DMS53 treated with DMSO at 0.1 percent for 48 hours (cell line): ENCODE measurements around the gene CMTM2.
"Not testable (repeated sequence)": the region's sequence is repeated elsewhere in the genome, so short reads cannot be mapped to it uniquely, and the experiment has no call there.

Experiments
- DNase-seq: peaks from one replicate; lab custom pipeline; 2025; ENCODE audit not compliant: unreplicated experiment; lab: John Stamatoyannopoulos, UW

The CMTM2 gene

GRCh38 chr16:66581246-66581952 is 2.1 kb downstream of the CMTM2 start:
- no peak for DNase-seq

GRCh38 chr16:66585481-66586239 is 6.4 kb downstream of the CMTM2 start:
- DNase-seq, result no peak

DNA sequence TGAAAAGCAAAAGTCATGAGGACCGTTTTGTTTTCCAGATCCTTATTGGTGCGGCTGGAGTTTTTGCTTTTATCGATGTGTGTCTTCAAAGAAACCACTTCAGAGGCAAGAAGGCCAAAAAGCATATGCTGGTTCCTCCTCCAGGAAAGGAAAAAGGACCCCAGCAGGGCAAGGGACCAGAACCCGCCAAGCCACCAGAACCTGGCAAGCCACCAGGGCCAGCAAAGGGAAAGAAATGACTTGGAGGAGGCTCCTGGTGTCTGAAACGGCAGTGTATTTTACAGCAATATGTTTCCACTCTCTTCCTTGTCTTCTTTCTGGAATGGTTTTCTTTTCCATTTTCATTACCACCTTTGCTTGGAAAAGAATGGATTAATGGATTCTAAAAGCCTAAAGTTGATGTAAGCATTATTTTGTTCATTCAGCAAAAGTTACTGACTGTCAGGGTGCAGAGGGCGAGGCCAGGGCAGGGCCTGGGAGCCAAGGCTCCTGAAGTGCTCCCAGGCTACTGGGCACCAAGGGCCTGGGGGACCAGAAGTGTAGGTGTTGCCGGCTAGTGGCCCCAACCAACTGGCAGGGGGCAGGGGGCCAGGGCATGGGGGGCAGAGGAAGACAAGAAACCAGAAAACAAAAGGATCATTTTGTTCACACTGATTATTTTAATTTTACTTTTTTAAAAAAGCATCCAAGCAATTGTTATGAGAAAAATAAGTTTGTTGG is 8.8 kb downstream of the CMTM2 start:
- no peak for DNase-seq

GRCh38 chr16:66588981-66589713 is 9.9 kb downstream of the CMTM2 start:
- DNase-seq, result no peak

DNA sequence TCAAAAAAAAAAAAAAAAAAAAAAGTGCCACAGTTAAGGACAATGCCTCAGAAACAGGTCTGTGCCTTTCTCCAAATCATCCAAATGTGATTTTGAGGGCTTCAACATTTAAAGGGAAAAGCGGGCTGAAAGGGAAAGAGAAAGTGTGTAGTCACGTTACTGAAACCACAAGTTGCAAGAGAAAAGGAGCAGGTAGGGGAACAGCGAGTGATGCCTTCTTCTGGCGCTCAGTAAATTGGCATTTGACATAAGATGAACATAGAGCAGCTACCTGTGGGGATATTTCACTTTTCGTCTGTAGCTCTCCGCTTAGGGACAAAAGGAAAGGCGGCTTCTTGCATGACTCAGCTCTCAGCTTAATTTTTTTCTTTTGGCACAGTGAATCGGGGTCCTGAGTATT is 11.1 kb downstream of the CMTM2 start:
- no peak for DNase-seq

DNA sequence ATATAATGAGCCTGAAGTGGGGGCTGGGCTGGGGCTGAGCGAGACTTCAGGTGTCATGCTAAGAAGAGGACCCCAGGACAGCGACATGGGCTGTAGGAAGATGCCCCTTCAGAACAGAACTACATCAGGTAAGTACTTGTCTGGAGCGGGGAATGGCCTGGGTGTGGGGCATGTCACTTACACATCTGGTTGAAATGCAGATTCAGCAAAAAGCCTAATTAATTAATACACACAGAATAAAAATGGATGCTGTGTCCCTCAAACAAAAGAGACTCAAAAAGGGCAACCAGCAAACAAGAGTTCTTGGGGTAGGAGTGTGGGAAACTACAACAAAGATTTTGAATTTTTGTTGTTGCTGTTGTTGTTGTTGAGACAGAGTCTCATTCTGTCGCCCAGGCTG is 11.8 kb downstream of the CMTM2 start:
- DNase-seq, result no peak

- no peak for DNase-seq
Measured at GRCh38 chr16:66592241-66592640, 13.0 kb downstream of the CMTM2 start.

DNA sequence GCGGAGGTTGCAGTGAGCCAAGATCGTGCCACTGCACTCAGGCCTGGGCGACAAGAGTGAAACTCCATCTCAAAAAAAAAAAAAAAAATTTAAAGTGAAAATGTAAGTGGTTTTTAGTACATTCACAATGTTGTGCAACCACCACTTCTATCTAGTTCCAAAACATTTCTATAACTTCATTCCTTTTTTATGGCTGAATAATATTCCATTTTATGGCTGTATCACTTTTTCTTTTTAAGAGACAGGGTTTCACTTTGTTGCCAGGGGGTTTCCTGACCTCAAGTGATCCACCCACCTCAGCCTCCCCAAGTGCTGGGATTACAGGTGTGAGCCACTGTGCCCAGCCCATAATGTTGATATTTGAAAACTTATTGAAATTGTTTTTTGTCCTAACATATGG is 13.6 kb downstream of the CMTM2 start:
- DNase-seq, result no peak

DNA sequence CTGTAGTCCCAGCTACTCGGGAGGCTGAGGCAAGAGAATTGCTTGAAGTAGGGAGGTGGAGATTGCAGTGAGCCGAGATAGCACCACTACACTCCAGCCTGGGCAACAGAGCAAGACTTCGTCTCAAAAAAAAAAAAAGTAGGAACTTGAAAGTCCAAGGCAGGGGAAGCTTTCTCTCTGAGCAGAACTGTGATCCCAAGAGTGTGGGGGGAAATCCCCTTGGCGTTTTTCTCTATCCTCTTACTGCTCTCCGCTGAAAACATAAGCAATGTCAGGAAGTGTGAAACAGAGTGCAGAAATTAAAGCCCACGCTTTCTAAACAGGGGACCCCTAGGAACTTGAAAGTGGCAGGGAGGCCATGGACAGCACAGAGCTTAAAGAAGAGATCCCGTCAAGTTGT is 15.5 kb downstream of the CMTM2 start:
- DNase-seq, result no peak

DNA sequence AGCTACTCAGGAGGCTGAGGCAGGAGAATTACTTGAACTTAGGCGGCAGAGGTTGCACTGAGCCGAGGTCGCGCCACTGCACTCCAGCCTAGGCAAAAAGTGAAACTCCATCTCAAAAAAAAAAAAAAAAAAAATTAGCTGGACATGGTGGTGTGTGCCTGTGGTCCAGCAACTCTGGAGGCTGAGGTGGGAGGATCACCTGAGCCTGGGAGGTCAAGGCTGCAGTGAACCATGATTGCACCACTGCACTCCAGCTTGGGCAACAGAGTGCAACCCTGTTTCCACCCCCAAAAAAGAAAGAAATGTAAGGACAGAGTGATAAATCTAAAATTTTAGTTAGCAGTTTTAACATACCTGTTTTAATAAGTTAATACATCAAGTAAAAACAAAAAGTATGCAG is 17.3 kb downstream of the CMTM2 start:
- DNase-seq, result not testable (repeated sequence)

GRCh38 chr16:66596986-66597848 is 18.0 kb downstream of the CMTM2 start:
- DNase-seq, result no peak

- DNase-seq, result no peak
Measured at GRCh38 chr16:66598111-66598510, 18.8 kb downstream of the CMTM2 start.

DNA sequence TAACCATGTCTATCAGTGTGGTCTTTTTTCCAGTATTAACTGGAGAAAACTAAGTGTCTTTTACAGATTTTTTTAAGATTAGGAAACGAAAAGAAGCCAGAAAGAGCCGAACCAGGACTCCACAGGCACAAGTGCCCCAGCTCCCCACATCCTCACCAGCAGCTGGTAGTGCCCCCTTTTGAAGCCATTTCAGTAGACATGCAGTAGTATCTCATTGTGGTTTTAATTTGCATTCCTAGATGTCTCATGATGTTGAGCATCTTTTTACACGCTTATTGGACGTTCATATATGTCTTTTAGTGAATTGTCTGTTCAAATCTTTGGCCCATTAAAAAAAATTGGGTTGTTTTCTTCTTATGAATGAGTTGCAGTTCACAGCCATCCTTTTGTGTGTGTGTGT is 20.5 kb downstream of the CMTM2 start:
- no peak for DNase-seq

- DNase-seq, result no peak
Measured at GRCh38 chr16:66600477-66600876, 21.2 kb downstream of the CMTM2 start.

- no peak for DNase-seq
Measured at GRCh38 chr16:66601471-66601870, 22.2 kb downstream of the CMTM2 start.

- DNase-seq, result no peak
Measured at GRCh38 chr16:66603537-66604375, 24.5 kb downstream of the CMTM2 start.

DNA sequence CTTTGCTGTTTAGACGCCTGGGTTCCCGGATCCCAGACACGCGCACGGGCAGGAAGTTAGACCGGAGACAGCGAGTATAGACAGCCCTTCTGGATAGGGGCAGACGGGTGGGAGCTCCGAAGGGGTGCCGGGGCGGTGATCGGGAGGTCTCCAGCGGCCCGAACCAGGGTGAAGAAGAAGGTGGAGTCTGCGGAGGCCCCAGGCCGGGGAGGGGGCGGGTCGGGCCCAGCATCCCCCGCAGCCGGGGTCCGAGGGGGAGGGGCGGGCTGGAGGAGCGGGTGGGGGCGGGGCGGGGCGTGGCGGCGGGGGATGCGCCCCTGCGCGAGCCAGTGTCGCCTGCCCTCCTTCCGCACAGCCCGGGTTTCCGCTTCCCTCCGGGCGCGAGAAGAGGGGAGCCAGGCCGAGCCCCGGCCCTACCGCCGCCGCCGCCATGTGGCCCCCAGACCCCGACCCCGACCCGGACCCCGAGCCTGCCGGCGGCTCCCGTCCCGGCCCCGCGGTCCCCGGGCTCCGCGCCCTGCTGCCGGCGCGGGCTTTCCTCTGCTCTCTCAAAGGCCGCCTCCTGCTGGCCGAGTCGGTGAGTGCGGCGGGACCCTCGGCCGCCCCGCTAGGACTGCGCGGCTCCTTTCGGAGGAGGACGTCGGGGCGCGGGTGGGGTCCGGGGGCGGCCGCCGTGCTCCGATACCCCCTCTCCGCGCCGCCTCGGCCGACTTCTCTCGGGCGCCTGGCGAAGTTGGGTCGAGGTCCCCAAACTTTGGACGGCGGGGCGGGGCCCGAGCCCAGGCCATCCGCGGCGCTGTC is 25.3 kb downstream of the CMTM2 start, which contains the start of gene CMTM3:
CMTM3 (plus strand) TSS at position 329 of the 801 bp plus-strand sequence; CDS start at position 431, 102 bp downstream.
- DNase-seq, result no peak

DNA sequence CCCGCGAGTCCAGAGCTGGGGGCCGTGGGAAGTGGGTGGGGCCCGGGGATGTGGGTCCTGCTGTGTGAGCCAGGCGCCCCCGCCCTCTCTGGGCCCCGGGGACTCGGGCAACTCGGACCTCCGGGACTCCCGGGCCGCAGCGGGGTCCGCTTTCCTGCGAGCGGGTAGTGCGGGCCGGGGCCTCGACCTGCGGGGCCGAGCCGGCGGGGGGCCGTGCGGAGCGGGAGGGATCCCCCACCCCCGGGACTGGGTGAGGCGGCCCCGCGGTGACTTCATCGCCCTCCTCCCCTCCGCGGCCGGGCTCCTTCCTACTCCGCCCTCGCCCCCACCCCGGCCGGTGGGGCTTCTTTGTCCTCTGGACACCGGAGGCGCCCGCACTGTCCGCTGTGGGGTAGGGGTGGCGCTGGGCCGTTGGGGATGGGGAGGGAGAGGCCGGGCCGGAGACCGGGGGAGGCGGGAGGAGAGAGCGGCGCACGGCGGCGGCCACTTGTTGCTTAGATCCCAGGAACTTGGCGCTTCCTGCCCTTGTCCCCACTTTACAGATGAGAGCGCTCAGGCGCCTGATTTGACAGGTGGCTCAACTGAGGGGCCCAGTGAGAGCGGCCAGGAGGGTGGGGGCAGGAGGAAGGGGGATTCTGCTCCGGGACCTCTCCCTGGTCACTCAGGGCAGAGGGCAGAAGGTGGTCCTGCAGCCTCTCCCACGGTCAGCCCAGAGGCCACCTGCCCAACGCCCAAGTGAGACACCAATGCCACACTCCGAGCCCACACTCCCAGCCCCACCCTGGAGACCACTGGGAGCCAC is 26.1 kb downstream of the CMTM2 start:
- DNase-seq, result no peak
